Mesendoderm (in vitro differentiated cells): ENCODE data around the gene DDX52.
"Not testable (repeated sequence)": the region's sequence is repeated elsewhere in the genome, so short reads cannot be mapped to it uniquely, and the experiment has no call there.

ENCODE experiments used
- DNase-seq: peaks from one replicate; pipeline ENCODE4 v3.0.0; 2013
- H2AK5ac ChIP-seq: 2 replicates; pipeline ENCODE4 v1.6.1; 2013; ENCODE audit warnings: low read length, inconsistent platforms
- H2BK120ac ChIP-seq: 2 replicates; pipeline ENCODE4 v1.6.1; 2013; ENCODE audit warnings: low read depth, mild to moderate bottlenecking, low read length, moderate library complexity, mixed read lengths
- H2BK15ac ChIP-seq: replicated peaks from 2 replicates; pipeline ENCODE4 v1.6.1; 2013; ENCODE audit warnings: low read depth, mild to moderate bottlenecking, moderate library complexity
- H2BK5ac ChIP-seq: 2 replicates; pipeline ENCODE4 v1.6.1; 2013; ENCODE audit warnings: low read length, inconsistent platforms
- H3K18ac ChIP-seq: 2 replicates; pipeline ENCODE4 v1.6.1; 2013; ENCODE audit warnings: mild to moderate bottlenecking, low read length, mixed read lengths
- H3K23ac ChIP-seq: one replicate; pipeline ENCODE4 v1.6.1; 2013; ENCODE audit warnings: low read length
- H3K27ac ChIP-seq: 2 replicates; pipeline ENCODE4 v1.5.1; 2013; ENCODE audit warnings: low read depth, mild to moderate bottlenecking, inconsistent platforms, low read length, moderate library complexity
- H3K27me3 ChIP-seq: 2 replicates; pipeline ENCODE4 v1.6.1; 2013; ENCODE audit warnings: low read length, control low read depth, mild to moderate bottlenecking, inconsistent platforms; ENCODE audit not compliant: insufficient read depth, poor library complexity
- H3K36me3 ChIP-seq: 2 replicates; pipeline ENCODE4 v1.6.1; 2013; ENCODE audit warnings: low read length, inconsistent platforms; ENCODE audit not compliant: control insufficient read depth, insufficient read depth
- H3K4ac ChIP-seq: one replicate; pipeline ENCODE4 v1.6.1; 2013; ENCODE audit warnings: low read depth, mild to moderate bottlenecking, low read length, moderate library complexity
- H3K4me1 ChIP-seq: 2 replicates; pipeline ENCODE4 v1.6.1; 2013; ENCODE audit warnings: low read depth, low read length, inconsistent platforms; ENCODE audit not compliant: control insufficient read depth
- H3K4me2 ChIP-seq: 2 replicates; pipeline ENCODE4 v1.6.1; 2013; ENCODE audit warnings: low read length
- H3K4me3 ChIP-seq: 2 replicates; pipeline ENCODE4 v1.5.1; 2013; ENCODE audit warnings: mild to moderate bottlenecking, low read length
- H3K56ac ChIP-seq: one replicate; pipeline ENCODE4 v1.6.1; 2013; ENCODE audit warnings: low read length
- H3K79me1 ChIP-seq: 2 replicates; pipeline ENCODE4 v1.6.1; 2013; ENCODE audit warnings: low read length, inconsistent platforms
- H3K79me2 ChIP-seq: 2 replicates; pipeline ENCODE4 v1.6.1; 2013; ENCODE audit warnings: mild to moderate bottlenecking, low read length; ENCODE audit not compliant: control insufficient read depth, insufficient read depth
- H3K9ac ChIP-seq: 2 replicates; pipeline ENCODE4 v1.6.1; 2013; ENCODE audit warnings: low read length, inconsistent platforms
- H4K5ac ChIP-seq: one replicate; pipeline ENCODE4 v1.6.1; 2013; ENCODE audit warnings: low read length
- H4K8ac ChIP-seq: one replicate; pipeline ENCODE4 v1.6.1; 2013; ENCODE audit warnings: low read depth, mild to moderate bottlenecking, control low read depth, low read length, moderate library complexity
- WGBS: extraction: QIAGEN DNeasy Blood & Tissue Kit; methylation state at CpG from one replicate; pipeline ENCODE4 v1.1.7; 2013; ENCODE audit warnings: low lambda C conversion rate, missing lambda C conversion rate; ENCODE audit not compliant: insufficient coverage; ENCODE audit errors: extremely low coverage; 5-methylcytosine and 5-hydroxymethylcytosine counted together

The DDX52 gene

GRCh38 chr17:37616430-37616829 lies 26.8 kb downstream of the DDX52 start:
- not testable (repeated sequence) for H3K4me3 ChIP-seq, H4K8ac ChIP-seq, H3K18ac ChIP-seq, H3K9ac ChIP-seq, H3K27me3 ChIP-seq, H2BK15ac ChIP-seq, H3K27ac ChIP-seq, H3K79me1 ChIP-seq, H3K79me2 ChIP-seq, H3K4me1 ChIP-seq, H3K4me2 ChIP-seq, H3K36me3 ChIP-seq, H3K4ac ChIP-seq, H3K56ac ChIP-seq, DNase-seq, H3K23ac ChIP-seq, H2AK5ac ChIP-seq, H4K5ac ChIP-seq, H2BK120ac ChIP-seq, H2BK5ac ChIP-seq
- no CpG with 5 or more reads among the region's 6 CpGs for WGBS

- Histone ChIP-seq H3K36me3 (peaks cover 3% of the 10 kb centered on the region), H3K27ac (no peak overlapping the region), H2BK120ac (no peak overlapping the region), H3K9ac (no peak overlapping the region), H3K79me1 (no peaks in the 10 kb centered on the region), H2BK5ac (no peak overlapping the region), H3K56ac (no peak overlapping the region), H3K18ac (no peak overlapping the region), H3K23ac (no peak overlapping the region), H3K79me2 (no peaks in the 10 kb centered on the region), H3K4me3 (no peak overlapping the region), H4K5ac (no peak overlapping the region), H3K4me1 (no peaks in the 10 kb centered on the region), H3K27me3 (no peaks in the 10 kb centered on the region), H3K4ac (no peak overlapping the region), H2BK15ac (no peak overlapping the region), H4K8ac (no peak overlapping the region), H3K4me2 (no peak overlapping the region), H2AK5ac (no peak overlapping the region)
- WGBS, result no CpG with 5 or more reads among the region's 2 CpGs
- DNase-seq, result no peak
Observed at GRCh38 chr17:37614823-37615222, 28.4 kb downstream of the DDX52 start.

- H4K8ac ChIP-seq, result no peak overlapping the region
- H3K36me3 ChIP-seq, result peaks cover 3% of the 10 kb centered on the region
- H3K79me2 ChIP-seq, result no peaks in the 10 kb centered on the region
- H2BK120ac ChIP-seq, result no peak overlapping the region
- no peak overlapping the region for H3K18ac ChIP-seq
- no peak overlapping the region for H3K9ac ChIP-seq
- H2AK5ac ChIP-seq, result no peak overlapping the region
- no peak overlapping the region for H3K27ac ChIP-seq
- no peak overlapping the region for H3K4me2 ChIP-seq
- H2BK15ac ChIP-seq, result no peak overlapping the region
- no peak for DNase-seq
- no peaks in the 10 kb centered on the region for H3K79me1 ChIP-seq
- no peaks in the 10 kb centered on the region for H3K4me1 ChIP-seq
- no peaks in the 10 kb centered on the region for H3K27me3 ChIP-seq
- H3K56ac ChIP-seq, result no peak overlapping the region
- H3K4me3 ChIP-seq, result no peak overlapping the region
- WGBS, result no CpG with 5 or more reads among the region's 5 CpGs
- no peak overlapping the region for H3K23ac ChIP-seq
- no peak overlapping the region for H2BK5ac ChIP-seq
- H3K4ac ChIP-seq, result no peak overlapping the region
- H4K5ac ChIP-seq, result no peak overlapping the region
Observed at GRCh38 chr17:37614391-37614790, 28.9 kb downstream of the DDX52 start.

- H2AK5ac ChIP-seq, result no peak overlapping the region
- no peak overlapping the region for H2BK120ac ChIP-seq
- H3K56ac ChIP-seq, result no peak overlapping the region
- no peak overlapping the region for H3K4me2 ChIP-seq
- no peak overlapping the region for H3K23ac ChIP-seq
- peaks cover 4% of the 10 kb centered on the region for H3K79me2 ChIP-seq
- WGBS, result no CpG with 5 or more reads among the region's 1 CpG
- H3K27me3 ChIP-seq, result no peaks in the 10 kb centered on the region
- peaks cover 2% of the 10 kb centered on the region for H3K36me3 ChIP-seq
- peak; percentile 45 for DNase-seq
- H3K27ac ChIP-seq, result no peak overlapping the region
- H3K4ac ChIP-seq, result no peak overlapping the region
- no peak overlapping the region for H3K4me3 ChIP-seq
- H3K9ac ChIP-seq, result no peak overlapping the region
- H2BK5ac ChIP-seq, result no peak overlapping the region
- H3K4me1 ChIP-seq, result no peaks in the 10 kb centered on the region
- H2BK15ac ChIP-seq, result no peak overlapping the region
- H4K5ac ChIP-seq, result no peak overlapping the region
- H3K79me1 ChIP-seq, result no peaks in the 10 kb centered on the region
- no peak overlapping the region for H3K18ac ChIP-seq
- no peak overlapping the region for H4K8ac ChIP-seq
Observed at GRCh38 chr17:37610971-37611370, 32.3 kb downstream of the DDX52 start.

GRCh38 chr17:37610041-37610420 lies 33.2 kb downstream of the DDX52 start:
- H2BK5ac ChIP-seq, H3K27me3 ChIP-seq, H3K4me2 ChIP-seq, H3K4me1 ChIP-seq, H3K79me2 ChIP-seq, H3K27ac ChIP-seq, H2BK15ac ChIP-seq, DNase-seq, H3K79me1 ChIP-seq, H3K4me3 ChIP-seq, H4K5ac ChIP-seq, H3K23ac ChIP-seq, H2AK5ac ChIP-seq, H3K36me3 ChIP-seq: not testable (repeated sequence)
- Histone ChIP-seq H3K18ac (peak overlapping the region; percentile 86), H3K4ac (peak overlapping the region; percentile 7), H3K56ac (peak overlapping the region; percentile 11), H3K9ac (peak overlapping the region; percentile 16), H2BK120ac (peak overlapping the region; percentile 3), H4K8ac (peak overlapping the region; percentile 96)
- no CpG with 5 or more reads among the region's 5 CpGs for WGBS
